Measurements from ENCODE around the gene SIGLEC11. TPM values are rescaled to one million over a fixed set of nuclear protein-coding genes. Genes with fewer than 3 reads are reported as not detected.

The SIGLEC11 gene
- total RNA-seq, 1 experiment from 2014 or later: not detected

- ChIA-PET POLR2A (ENCODE audit: unreplicated experiment) (interaction anchor here (0.6 kb wide), 1 partner anchor 372 kb away, joined by 7 read pairs; the partner anchor contains the start of gene KCNC3), CTCF (interaction anchor here (0.8 kb wide), 1 partner anchor 18 kb away, joined by 3 read pairs; no protein-coding TSS in a partner anchor)
- Histone ChIP-seq H3K27ac (ENCODE audit: low read length) (no peak overlapping the region), H3K4me1 (ENCODE audit: insufficient read depth, low read length) (no peaks in the 10 kb centered on the region), H3K9ac (ENCODE audit: low read length) (no peak overlapping the region), H3K4me3 (ENCODE audit: low read length) (no peak overlapping the region), H3K9me2 (replicated peaks; ENCODE audit: low read length) (no peaks in the 10 kb centered on the region), H3K4me2 (ENCODE audit: low read length) (no peak overlapping the region), H3K9me3 (ENCODE audit: low read length) (no peaks in the 10 kb centered on the region), H2AFZ (ENCODE audit: low read length) (no peak overlapping the region), H3K36me3 (ENCODE audit: low read depth, low read length) (no peaks in the 10 kb centered on the region), H3K79me2 (ENCODE audit: low read length) (no peaks in the 10 kb centered on the region), H3F3A (ENCODE audit: low read length, unreplicated experiment) (no peaks in the 10 kb centered on the region), H3K27me3 (ENCODE audit: low read length) (peaks cover 20% of the 10 kb centered on the region; the same call in 1 of the 2 replicates), H4K20me1 (ENCODE audit: low read length) (no peaks in the 10 kb centered on the region)
- no peak for TF ChIP-seq EZH2 (IDR thresholded peaks at IDR 0.05; ENCODE audit: low read length, unreplicated experiment)
- TF ChIP-seq CTCF (conservative IDR thresholded peaks at IDR 0.05; ENCODE audit: low read depth, low read length): no peak
- no peak for TF ChIP-seq EZH2phosphoT487 (IDR thresholded peaks at IDR 0.05; ENCODE audit: borderline replicate concordance, low read length)
- no TSS peak for BruUV-seq (replicated peaks)
- ATAC-seq (no peak), DNase-seq (no peak)
- intact Hi-C loops (cut with micrococcal nuclease): no loop called here
Measured at GRCh38 chr19:49957262-49957915, 3.6 kb downstream of the SIGLEC11 start.

- no peak for ATAC-seq
Measured at GRCh38 chr19:49956115-49956495, 4.9 kb downstream of the SIGLEC11 start.

More at GRCh38 chr19:49956115-49956495, 4.9 kb downstream of the SIGLEC11 start:
- Histone ChIP-seq H4K20me1 (ENCODE audit: low read length) (no peaks in the 10 kb centered on the region), H3F3A (ENCODE audit: low read length, unreplicated experiment) (no peaks in the 10 kb centered on the region), H3K4me2 (ENCODE audit: low read length) (no peak overlapping the region), H3K79me2 (ENCODE audit: low read length) (no peaks in the 10 kb centered on the region), H3K9ac (ENCODE audit: low read length) (no peak overlapping the region), H2AFZ (ENCODE audit: low read length) (no peak overlapping the region), H3K36me3 (ENCODE audit: low read depth, low read length) (no peaks in the 10 kb centered on the region), H3K4me1 (ENCODE audit: insufficient read depth, low read length) (no peaks in the 10 kb centered on the region), H3K27me3 (ENCODE audit: low read length) (peaks cover 20% of the 10 kb centered on the region; the same call in 1 of the 2 replicates), H3K9me2 (replicated peaks; ENCODE audit: low read length) (no peaks in the 10 kb centered on the region), H3K4me3 (ENCODE audit: low read length) (no peak overlapping the region), H3K27ac (ENCODE audit: low read length) (no peak overlapping the region), H3K9me3 (ENCODE audit: low read length) (no peaks in the 10 kb centered on the region)
- no peak for TF ChIP-seq EZH2phosphoT487 (IDR thresholded peaks at IDR 0.05; ENCODE audit: borderline replicate concordance, low read length)
- no peak for TF ChIP-seq EZH2 (IDR thresholded peaks at IDR 0.05; ENCODE audit: low read length, unreplicated experiment)
- TF ChIP-seq CTCF (conservative IDR thresholded peaks at IDR 0.05; ENCODE audit: low read depth, low read length): no peak
- POLR2A ChIA-PET (ENCODE audit: unreplicated experiment): no interaction called here
- CTCF ChIA-PET: no interaction called here
- no TSS peak for BruUV-seq (replicated peaks)
- intact Hi-C loops (cut with micrococcal nuclease): no loop called here
- DNase-seq: no peak

Measured in PC-3 (cell line).